GM06990 (cell line): ENCODE results near the gene KLF5.

ENCODE experiments used
- DNase-seq: peaks from one replicate; pipeline ENCODE4 v3.0.0-alpha.2; 2011; ENCODE audit not compliant: insufficient read length; ENCODE audit errors: extremely low read depth
- H3K27me3 ChIP-seq: replicated peaks from 2 replicates; pipeline ENCODE4 v1.6.0; 2011; ENCODE audit warnings: low read length; ENCODE audit not compliant: control insufficient read depth, insufficient read depth
- H3K36me3 ChIP-seq: 2 replicates; pipeline ENCODE4 v1.5.1; 2011; ENCODE audit warnings: low read length; ENCODE audit not compliant: control insufficient read depth, insufficient read depth
- H3K4me3 ChIP-seq: replicated peaks from 2 replicates; pipeline ENCODE4 v1.5.1; 2011; ENCODE audit warnings: low read depth, mild to moderate bottlenecking, control low read depth, low read length
- TF ChIP-seq, protein P1 (sequence below): IDR thresholded peaks from 2 replicates; pipeline ENCODE4 v1.5.1; 2011; ENCODE audit warnings: low read length, control low read depth, mild to moderate bottlenecking, inconsistent platforms; ENCODE audit not compliant: insufficient read depth, poor library complexity, severe bottlenecking

KLF5 gene

DNA sequence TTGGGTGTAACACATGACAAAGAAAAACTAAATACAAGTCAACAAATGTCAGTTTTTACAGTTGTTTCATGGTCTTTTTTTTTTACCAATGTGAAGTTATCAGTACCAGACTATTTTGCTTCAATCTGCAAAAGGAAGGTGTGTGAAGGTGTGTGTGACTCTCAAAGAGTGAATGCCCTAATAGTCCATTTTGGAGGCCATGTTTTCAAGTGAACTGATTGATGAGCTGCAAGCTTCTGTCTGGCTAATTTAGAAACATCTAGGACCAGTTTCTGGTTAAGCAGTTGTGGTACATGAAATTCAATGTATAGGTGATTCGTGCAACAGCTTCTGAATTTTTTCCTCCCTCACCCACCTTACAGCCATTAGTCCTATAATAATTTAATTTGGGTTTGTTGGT, 16.1 kb downstream of the KLF5 start:
- DNase-seq: no peak
- Histone ChIP-seq H3K27me3 (no peaks in the 10 kb centered on the region), H3K36me3 (no peaks in the 10 kb centered on the region), H3K4me3 (no peak overlapping the region)
- TF ChIP-seq, protein P1, sequence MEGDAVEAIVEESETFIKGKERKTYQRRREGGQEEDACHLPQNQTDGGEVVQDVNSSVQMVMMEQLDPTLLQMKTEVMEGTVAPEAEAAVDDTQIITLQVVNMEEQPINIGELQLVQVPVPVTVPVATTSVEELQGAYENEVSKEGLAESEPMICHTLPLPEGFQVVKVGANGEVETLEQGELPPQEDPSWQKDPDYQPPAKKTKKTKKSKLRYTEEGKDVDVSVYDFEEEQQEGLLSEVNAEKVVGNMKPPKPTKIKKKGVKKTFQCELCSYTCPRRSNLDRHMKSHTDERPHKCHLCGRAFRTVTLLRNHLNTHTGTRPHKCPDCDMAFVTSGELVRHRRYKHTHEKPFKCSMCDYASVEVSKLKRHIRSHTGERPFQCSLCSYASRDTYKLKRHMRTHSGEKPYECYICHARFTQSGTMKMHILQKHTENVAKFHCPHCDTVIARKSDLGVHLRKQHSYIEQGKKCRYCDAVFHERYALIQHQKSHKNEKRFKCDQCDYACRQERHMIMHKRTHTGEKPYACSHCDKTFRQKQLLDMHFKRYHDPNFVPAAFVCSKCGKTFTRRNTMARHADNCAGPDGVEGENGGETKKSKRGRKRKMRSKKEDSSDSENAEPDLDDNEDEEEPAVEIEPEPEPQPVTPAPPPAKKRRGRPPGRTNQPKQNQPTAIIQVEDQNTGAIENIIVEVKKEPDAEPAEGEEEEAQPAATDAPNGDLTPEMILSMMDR: no peak

DNA sequence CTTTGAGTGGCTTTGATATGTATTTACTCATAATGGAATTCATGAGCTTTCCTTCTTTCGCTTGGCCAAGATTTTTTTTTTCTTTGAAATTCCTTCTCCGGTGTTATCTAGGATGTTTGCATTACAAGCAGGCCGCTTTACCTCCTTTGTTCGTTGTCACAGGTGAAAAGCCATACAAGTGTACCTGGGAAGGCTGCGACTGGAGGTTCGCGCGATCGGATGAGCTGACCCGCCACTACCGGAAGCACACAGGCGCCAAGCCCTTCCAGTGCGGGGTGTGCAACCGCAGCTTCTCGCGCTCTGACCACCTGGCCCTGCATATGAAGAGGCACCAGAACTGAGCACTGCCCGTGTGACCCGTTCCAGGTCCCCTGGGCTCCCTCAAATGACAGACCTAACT, 16.7 kb downstream of the KLF5 start:
- no peak overlapping the region for H3K4me3 ChIP-seq
- TF ChIP-seq, protein P1: no peak
- no peaks in the 10 kb centered on the region for H3K36me3 ChIP-seq

DNA sequence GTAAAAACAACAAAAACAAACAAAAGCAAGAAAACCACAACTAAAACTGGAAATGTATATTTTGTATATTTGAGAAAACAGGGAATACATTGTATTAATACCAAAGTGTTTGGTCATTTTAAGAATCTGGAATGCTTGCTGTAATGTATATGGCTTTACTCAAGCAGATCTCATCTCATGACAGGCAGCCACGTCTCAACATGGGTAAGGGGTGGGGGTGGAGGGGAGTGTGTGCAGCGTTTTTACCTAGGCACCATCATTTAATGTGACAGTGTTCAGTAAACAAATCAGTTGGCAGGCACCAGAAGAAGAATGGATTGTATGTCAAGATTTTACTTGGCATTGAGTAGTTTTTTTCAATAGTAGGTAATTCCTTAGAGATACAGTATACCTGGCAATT, 17.1 kb downstream of the KLF5 start:
- Histone ChIP-seq H3K4me3 (no peak overlapping the region), H3K36me3 (no peaks in the 10 kb centered on the region), H3K27me3 (no peaks in the 10 kb centered on the region)
- no peak for DNase-seq
- TF ChIP-seq, protein P1: no peak

More for the DNA sequence above, 16.7 kb downstream of the KLF5 start:
- no peaks in the 10 kb centered on the region for H3K27me3 ChIP-seq
- DNase-seq: no peak

DNA sequence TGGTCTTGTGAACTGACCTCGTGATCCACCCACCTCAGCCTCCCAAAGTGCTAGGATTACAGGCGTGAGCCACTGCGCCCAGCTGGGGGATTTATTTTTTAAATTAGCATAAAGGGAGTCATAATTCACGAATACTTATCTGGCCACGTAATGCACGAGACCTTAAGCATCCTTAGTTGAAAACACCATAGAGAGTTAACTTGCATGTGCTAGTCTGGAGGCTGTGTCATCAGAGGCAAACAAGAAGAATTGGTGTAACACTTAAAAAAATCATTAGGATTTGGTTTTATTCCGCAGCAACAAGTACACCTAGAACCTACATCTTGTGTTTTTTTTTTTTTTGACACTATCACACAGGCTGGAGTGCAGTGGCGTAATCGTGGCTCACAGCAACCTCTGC, 19.1 kb downstream of the KLF5 start:
- Histone ChIP-seq H3K36me3 (no peaks in the 10 kb centered on the region), H3K4me3 (no peak overlapping the region), H3K27me3 (no peaks in the 10 kb centered on the region)
- no peak for DNase-seq
- TF ChIP-seq, protein P1: no peak

GRCh38 chr13:73079359-73079758, 20.6 kb downstream of the KLF5 start:
- TF ChIP-seq, protein P1: no peak
- no peak overlapping the region for H3K4me3 ChIP-seq
- H3K27me3 ChIP-seq: no peaks in the 10 kb centered on the region
- no peak for DNase-seq
- no peaks in the 10 kb centered on the region for H3K36me3 ChIP-seq

DNA sequence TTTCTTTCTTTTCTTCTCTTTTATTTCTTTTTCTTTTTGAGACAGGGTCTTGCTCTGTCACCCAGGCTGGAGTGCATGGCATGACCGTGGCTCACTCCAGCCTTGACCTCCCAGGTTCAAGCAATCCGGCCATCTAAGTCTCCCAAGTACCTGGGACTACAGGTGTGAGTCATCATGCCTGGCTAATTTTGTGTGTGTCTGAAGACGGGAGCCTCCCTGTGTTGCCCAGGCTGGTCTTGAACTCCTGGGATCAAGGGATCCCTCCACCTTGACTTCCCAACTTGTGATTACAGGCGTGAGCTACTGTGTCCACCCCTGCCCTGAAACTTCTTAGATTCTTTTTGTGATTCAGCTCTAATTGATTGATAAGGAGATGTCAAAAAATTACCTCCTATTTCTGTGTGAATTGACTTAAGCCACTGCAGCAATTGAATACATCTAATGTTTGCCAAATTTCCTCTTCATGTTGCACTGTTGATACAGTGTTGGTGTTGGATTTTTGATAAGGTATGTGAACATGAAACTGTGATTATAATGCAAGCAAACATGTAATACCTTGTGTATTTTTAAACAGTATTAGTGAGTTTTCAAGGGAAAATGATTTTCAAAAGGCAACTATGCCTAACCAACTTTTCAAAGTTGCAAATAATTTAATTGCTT, 22.6 kb downstream of the KLF5 start:
- TF ChIP-seq, protein P1: no peak
- Histone ChIP-seq H3K36me3 (no peaks in the 10 kb centered on the region), H3K4me3 (no peak overlapping the region), H3K27me3 (no peaks in the 10 kb centered on the region)
- DNase-seq: no peak
